Epithelial cell of esophagus (primary cell): ENCODE results near the gene GPR146.

Experiments
- DNase-seq: peaks from one replicate; pipeline ENCODE4 v3.0.0; 2010; ENCODE audit warnings: low read depth
- H3K4me3 ChIP-seq: 2 replicates; pipeline ENCODE4 v1.5.1; 2011; ENCODE audit warnings: mild to moderate bottlenecking, low read length, control low read depth
- CTCF ChIP-seq: IDR thresholded peaks from 2 replicates; pipeline ENCODE4 v1.5.1; 2011; ENCODE audit warnings: low read depth, mild to moderate bottlenecking, low read length, control low read depth, inconsistent platforms; ENCODE audit not compliant: insufficient read depth; ENCODE audit errors: missing control alignments

Gene GPR146

GRCh38 chr7:1079546-1079945 lies 35.2 kb downstream of the GPR146 start:
- no peak for TF ChIP-seq CTCF
- DNase-seq = no peak
- no peak overlapping the region for H3K4me3 ChIP-seq

GRCh38 chr7:1080252-1080920 lies 36.0 kb downstream of the GPR146 start:
- H3K4me3 ChIP-seq = no peak overlapping the region
- DNase-seq = no peak
- no peak for TF ChIP-seq CTCF

- no peak for TF ChIP-seq CTCF
- DNase-seq = no peak
- H3K4me3 ChIP-seq = no peak overlapping the region
These were observed 36.5 kb downstream of the GPR146 start for GRCh38 chr7:1080921-1081255.

GRCh38 chr7:1081336-1081735 lies 37.0 kb downstream of the GPR146 start:
- no peak for TF ChIP-seq CTCF
- no peak overlapping the region for H3K4me3 ChIP-seq
- DNase-seq = no peak

GRCh38 chr7:1081931-1082401 lies 37.6 kb downstream of the GPR146 start:
- H3K4me3 ChIP-seq = no peak overlapping the region
- no peak for TF ChIP-seq CTCF
- DNase-seq = peak; percentile 8

- no peak overlapping the region for H3K4me3 ChIP-seq
- TF ChIP-seq CTCF = no peak
- DNase-seq = no peak
These were observed 39.6 kb downstream of the GPR146 start for GRCh38 chr7:1083729-1084657.
